Immature natural killer cell (primary cell): ENCODE data around the gene PEX10. TPM values are rescaled to one million over a fixed set of nuclear protein-coding genes. Genes with fewer than 3 reads are reported as not detected.

Source experiments
- DNase-seq, 3 donors: peaks; one replicate each; pipeline ENCODE4 v3.0.0; 2022; ENCODE audit warnings: mixed read lengths in 1 of 3
- H3K27ac Mint-ChIP-seq, 6 donors: one replicate each; pipeline ENCODE4 v1.8.0; 2020; ENCODE audit warnings: mixed read lengths in 6 of 6, mild to moderate bottlenecking in 5 of 6, inconsistent platforms in 4 of 6, moderate library complexity in 3 of 6
- H3K27me3 Mint-ChIP-seq, 3 donors: one replicate each; pipeline ENCODE4 v1.8.0; 2020 to 2021; ENCODE audit warnings: low read depth in 3 of 3, mild to moderate bottlenecking in 3 of 3, mixed read lengths in 3 of 3, moderate library complexity in 3 of 3, inconsistent platforms in 1 of 3
- H3K36me3 Mint-ChIP-seq, 3 donors: one replicate each; pipeline ENCODE4 v1.8.0; 2020; ENCODE audit warnings: mixed read lengths in 3 of 3, inconsistent platforms in 2 of 3, mild to moderate bottlenecking in 2 of 3
- H3K4me1 Mint-ChIP-seq, 2 donors: one replicate each; pipeline ENCODE4 v1.8.0; 2020; ENCODE audit warnings: inconsistent platforms in 2 of 2, mild to moderate bottlenecking in 2 of 2, mixed read lengths in 2 of 2, moderate library complexity in 1 of 2
- H3K4me3 Mint-ChIP-seq, 5 donors: one replicate each; pipeline ENCODE4 v1.8.0; 2020; ENCODE audit warnings: mild to moderate bottlenecking in 5 of 5, mixed read lengths in 5 of 5, inconsistent platforms in 3 of 5, moderate library complexity in 3 of 5
- H3K9me3 Mint-ChIP-seq, 6 donors: one replicate each; pipeline ENCODE4 v1.8.0; 2020; ENCODE audit warnings: mild to moderate bottlenecking in 6 of 6, mixed read lengths in 6 of 6, inconsistent platforms in 4 of 6, moderate library complexity in 3 of 6
- polyA plus RNA-seq, 3 donors: library from polyadenylated mRNA; unstranded; fragments of 300-500 nt; fragmentation: Illumina TruSeq; gene quantifications; one replicate each; pipeline ENCODE4 v1.2.3, GENCODE V29; 2021

PEX10 gene
- polyA plus RNA-seq, 3 donors from 2014 or later, result 9.1 to 18.2 (median 9.3) TPM

DNA sequence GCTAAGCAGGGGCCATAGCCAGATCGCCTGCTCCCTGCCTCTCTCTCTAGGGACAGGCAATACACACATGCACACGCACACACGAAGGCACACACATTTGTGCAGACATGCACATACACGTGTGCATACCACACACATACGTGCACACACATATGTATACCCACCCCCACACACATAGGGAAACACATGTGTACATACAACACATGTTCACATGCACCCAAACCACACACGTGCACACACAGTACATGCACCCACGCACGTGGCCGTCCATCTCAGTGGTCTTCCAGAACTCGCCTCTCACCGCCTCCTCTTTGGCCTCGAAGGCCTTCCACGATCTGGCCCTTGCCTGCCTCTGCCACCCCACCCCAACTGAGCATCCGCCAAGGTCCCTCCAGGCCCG is 25.3 kb upstream of the PEX10 start:
- H3K4me1 Mint-ChIP-seq, result peaks cover 0 to 7% of the 10 kb centered on the region in 2 donors
- no peak for DNase-seq
- H3K36me3 Mint-ChIP-seq, result no peaks in the 10 kb centered on the region
- H3K27me3 Mint-ChIP-seq, result no peaks in the 10 kb centered on the region
- H3K9me3 Mint-ChIP-seq, result no peaks in the 10 kb centered on the region
- H3K4me3 Mint-ChIP-seq, result no peak overlapping the region
- H3K27ac Mint-ChIP-seq, result no peak overlapping the region

DNA sequence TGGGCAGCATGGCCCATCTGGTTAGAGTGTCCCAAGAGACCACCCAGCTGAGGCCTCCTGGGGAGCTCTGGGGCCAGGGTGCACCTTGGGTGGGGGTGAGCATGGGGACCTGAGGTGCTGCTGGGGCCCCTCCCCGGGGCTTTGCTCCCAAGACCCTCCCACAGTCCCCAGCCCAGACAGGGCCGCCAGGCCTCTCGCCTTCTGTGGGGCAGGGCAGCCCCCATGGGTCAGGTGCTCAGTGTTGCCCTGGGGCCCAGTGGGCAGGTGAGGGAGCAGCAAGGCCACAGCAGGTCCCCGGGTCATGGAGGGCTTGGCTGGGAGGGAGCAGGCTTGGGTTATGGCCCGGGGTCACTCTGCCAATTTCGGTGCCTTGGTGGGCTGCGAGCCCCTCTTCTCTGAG is 24.5 kb upstream of the PEX10 start:
- no peak for DNase-seq
- Mint-ChIP-seq H3K27me3 (no peaks in the 10 kb centered on the region), H3K9me3 (no peaks in the 10 kb centered on the region), H3K36me3 (no peaks in the 10 kb centered on the region), H3K27ac (no peak overlapping the region), H3K4me1 (peaks cover 0 to 4% of the 10 kb centered on the region in 2 donors), H3K4me3 (no peak overlapping the region)

DNA sequence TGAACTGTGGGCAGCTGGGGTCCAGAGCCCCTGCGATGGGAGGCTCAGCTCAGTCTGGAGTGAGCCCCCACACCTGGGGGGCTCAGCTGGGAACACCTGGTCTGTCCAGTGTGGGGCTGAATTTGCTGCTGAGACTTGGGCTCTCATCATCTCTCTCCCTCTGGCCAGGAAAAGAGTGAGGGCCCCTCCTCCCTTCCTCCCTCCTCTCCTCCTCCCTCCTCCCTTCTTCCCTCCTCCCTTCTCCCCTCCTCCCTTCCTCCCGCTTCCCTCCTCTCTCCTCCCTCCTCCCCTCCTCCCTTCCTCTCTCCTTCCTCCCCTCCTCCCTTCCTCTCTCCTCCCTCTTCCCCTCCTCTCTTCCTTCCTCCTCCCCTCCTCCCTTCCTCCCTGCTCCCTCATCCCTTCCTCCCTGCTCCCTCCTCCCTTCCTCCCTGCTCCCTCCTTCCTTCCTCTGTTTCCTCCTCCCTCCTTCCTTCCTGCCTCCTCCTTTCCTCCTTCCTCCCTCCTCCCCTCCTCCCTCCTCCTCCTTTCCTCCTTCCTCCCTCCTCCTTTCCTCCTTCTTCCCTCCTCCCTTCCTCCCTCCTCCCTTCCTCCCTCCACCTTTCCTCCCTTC is 23.5 kb upstream of the PEX10 start:
- H3K27me3 Mint-ChIP-seq, result no peaks in the 10 kb centered on the region

DNA sequence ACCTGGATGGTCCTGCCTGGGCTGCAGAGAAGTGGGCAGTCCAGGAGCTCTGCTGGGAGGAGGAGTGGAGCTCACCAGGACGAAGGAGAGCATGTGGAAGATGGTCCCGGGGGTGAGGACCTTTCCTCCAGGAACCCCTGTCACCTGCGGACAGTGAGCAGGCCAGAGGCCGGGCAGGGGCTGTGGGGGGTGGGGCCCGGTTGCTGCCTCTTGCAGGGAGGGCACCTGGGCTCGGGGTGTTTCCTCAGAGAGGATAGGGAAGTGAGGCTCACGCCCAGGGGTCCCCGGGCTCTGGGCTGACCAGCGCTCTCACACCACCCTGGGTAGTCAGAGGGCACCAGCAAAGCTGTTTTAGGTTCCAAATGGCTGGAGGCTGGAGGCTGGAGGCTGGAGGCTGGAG is 22.7 kb upstream of the PEX10 start:
- H3K4me1 Mint-ChIP-seq, result peaks cover 0 to 4% of the 10 kb centered on the region in 2 donors
- H3K27ac Mint-ChIP-seq, result no peak overlapping the region
- no peak for DNase-seq
- no peak overlapping the region for H3K4me3 Mint-ChIP-seq
- H3K36me3 Mint-ChIP-seq, result no peaks in the 10 kb centered on the region
- H3K27me3 Mint-ChIP-seq, result no peaks in the 10 kb centered on the region
- H3K9me3 Mint-ChIP-seq, result no peaks in the 10 kb centered on the region

More for the DNA sequence above, 23.5 kb upstream of the PEX10 start:
- no peak for DNase-seq
- H3K4me3 Mint-ChIP-seq, result no peak overlapping the region
- H3K36me3 Mint-ChIP-seq, result no peaks in the 10 kb centered on the region
- H3K4me1 Mint-ChIP-seq, result peaks cover 0 to 4% of the 10 kb centered on the region in 2 donors
- H3K27ac Mint-ChIP-seq, result no peak overlapping the region
- H3K9me3 Mint-ChIP-seq, result no peaks in the 10 kb centered on the region

DNA sequence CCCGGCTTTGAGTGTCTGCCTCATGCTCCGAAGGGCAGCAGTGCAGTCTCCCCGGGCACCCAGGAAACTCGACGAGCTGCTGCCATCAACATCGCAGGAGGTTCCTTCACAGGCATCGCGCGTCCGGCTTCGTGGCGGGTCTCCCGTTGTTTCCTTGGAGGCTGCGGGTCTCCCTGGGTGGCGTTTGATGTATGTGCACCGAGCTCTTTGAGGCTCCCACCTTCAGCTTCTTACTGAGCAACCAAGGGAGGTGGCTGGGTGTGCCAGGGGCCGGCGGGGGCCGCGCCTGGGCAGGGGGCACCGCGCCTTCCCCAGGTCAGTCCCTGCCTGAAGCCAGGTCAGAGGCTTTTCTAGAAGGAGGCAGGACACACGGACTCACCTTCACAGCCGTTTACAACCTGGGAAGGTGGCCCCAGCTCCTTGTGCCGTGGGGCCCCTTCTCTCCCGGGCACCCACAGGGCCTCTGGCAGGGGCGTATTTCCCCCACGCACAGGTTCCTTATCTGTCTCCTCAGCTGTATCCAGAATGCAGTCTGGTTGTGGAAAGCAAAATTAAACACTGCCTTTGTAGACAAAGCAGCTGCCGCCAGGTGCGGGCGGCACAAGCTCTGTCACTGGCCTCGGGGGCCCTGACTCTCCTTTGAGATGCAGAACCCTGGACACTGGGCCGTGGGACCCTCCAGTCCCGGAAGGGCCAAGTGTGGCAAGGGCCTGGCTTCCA is 21.7 kb upstream of the PEX10 start:
- H3K36me3 Mint-ChIP-seq, result no peaks in the 10 kb centered on the region
- peaks cover 0 to 4% of the 10 kb centered on the region in 2 donors for H3K4me1 Mint-ChIP-seq
- H3K27ac Mint-ChIP-seq, result no peak overlapping the region
- no peak overlapping the region for H3K4me3 Mint-ChIP-seq
- peaks cover 0 to 2% (median 0%) of the 10 kb centered on the region in 6 donors for H3K9me3 Mint-ChIP-seq
- no peak for DNase-seq
- no peaks in the 10 kb centered on the region for H3K27me3 Mint-ChIP-seq

DNA sequence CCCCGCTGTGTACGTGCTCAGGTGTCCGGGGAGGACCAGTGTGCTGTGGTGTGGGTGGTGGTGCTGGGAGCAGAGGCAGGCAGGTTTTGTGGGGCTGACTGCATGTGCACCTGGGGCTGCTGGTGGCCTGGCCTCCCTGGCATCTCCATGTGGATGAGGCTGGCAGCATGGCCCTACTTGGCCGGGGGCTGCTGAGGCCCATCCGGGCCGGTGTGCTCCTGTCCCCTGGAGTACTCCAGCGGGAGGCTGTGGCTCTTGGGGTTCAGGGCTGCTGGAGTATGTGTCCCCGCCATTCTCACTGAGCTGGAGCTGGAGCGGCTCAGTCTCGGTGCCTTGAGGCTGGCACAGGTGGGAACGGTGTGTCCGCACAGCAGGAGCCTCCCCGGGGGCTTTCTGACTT is 20.8 kb upstream of the PEX10 start:
- Mint-ChIP-seq H3K36me3 (no peaks in the 10 kb centered on the region), H3K27ac (no peak overlapping the region), H3K4me1 (peaks cover 0 to 4% of the 10 kb centered on the region in 2 donors), H3K9me3 (peaks cover 0 to 2% (median 0%) of the 10 kb centered on the region in 6 donors), H3K4me3 (no peak overlapping the region), H3K27me3 (no peaks in the 10 kb centered on the region)
- DNase-seq, result no peak

DNA sequence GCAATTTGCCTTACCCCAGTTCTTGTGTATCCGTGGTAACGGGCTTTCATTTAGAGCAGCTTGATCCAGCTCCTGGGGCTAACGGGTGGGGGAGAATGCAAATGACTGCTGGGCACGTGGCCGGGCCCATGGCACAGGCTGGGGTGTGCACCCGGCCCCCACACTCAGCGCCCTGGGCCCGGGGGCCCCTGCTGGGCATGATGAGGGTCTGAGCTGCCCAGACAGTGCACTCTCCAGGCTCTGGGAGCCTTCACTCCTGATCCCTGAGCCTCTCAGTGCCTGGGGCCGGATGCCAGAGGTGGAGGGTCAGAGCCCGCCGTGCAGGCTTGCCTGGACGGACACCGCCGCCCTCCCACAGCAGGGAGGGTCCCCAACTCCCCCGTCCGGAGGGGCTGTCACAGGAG is 20.1 kb upstream of the PEX10 start:
- no peak overlapping the region for H3K4me3 Mint-ChIP-seq
- H3K36me3 Mint-ChIP-seq, result no peaks in the 10 kb centered on the region
- H3K27ac Mint-ChIP-seq, result no peak overlapping the region
- peaks cover 0 to under 1% of the 10 kb centered on the region in 2 donors for H3K4me1 Mint-ChIP-seq
- no peaks in the 10 kb centered on the region for H3K27me3 Mint-ChIP-seq
- peaks cover 0 to 2% (median 0%) of the 10 kb centered on the region in 6 donors for H3K9me3 Mint-ChIP-seq
- DNase-seq, result no peak

DNA sequence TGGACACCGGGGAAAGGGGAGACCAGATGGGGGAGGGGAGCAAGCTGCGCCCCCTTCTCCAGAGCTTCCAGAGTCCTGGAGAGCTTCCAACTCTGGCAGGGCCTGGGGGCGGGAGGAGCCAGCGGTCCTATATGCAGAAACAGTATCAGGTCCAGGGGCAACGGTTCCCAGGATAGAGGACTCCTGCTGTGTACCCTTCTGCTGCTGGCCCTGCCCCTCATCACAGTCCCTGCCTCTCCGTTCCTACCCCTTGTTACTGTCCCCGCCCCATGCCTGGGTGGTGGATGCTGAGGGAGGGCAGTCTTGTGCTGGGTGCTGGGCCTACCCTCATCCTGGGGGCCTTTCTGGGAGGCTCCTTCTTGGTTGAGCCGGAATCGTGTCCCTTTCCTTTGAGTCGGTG is 19.2 kb upstream of the PEX10 start:
- Mint-ChIP-seq H3K9me3 (peaks cover 0 to 2% (median 0%) of the 10 kb centered on the region in 6 donors), H3K27ac (no peak overlapping the region), H3K27me3 (no peaks in the 10 kb centered on the region), H3K4me3 (no peak overlapping the region), H3K36me3 (no peaks in the 10 kb centered on the region), H3K4me1 (no peaks in the 10 kb centered on the region)
- no peak for DNase-seq

DNA sequence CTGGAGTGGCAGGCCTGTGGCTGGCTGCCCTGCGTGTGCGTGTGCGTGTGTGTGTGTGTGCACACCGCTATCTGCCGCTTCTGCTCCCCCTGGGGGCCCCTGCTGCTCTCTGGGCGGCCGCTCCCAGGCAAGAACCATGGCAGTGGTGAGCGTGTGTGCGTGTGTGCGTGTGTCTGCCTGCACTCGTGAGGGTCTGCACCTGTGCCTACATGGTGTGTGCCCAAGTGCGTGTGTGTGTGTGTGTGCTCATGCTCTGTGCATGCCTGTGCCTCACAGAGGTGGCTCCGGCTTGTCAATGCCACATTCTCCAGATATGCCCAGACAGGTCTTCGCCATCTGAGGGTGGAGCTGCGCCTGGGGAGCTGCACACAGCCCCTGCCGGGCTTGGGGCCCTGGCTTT is 18.7 kb upstream of the PEX10 start:
- no peak for DNase-seq
- peaks cover 0 to 2% (median 0%) of the 10 kb centered on the region in 6 donors for H3K9me3 Mint-ChIP-seq
- no peak overlapping the region for H3K27ac Mint-ChIP-seq
- no peaks in the 10 kb centered on the region for H3K4me1 Mint-ChIP-seq
- H3K4me3 Mint-ChIP-seq, result no peak overlapping the region
- no peaks in the 10 kb centered on the region for H3K36me3 Mint-ChIP-seq
- no peaks in the 10 kb centered on the region for H3K27me3 Mint-ChIP-seq

DNA sequence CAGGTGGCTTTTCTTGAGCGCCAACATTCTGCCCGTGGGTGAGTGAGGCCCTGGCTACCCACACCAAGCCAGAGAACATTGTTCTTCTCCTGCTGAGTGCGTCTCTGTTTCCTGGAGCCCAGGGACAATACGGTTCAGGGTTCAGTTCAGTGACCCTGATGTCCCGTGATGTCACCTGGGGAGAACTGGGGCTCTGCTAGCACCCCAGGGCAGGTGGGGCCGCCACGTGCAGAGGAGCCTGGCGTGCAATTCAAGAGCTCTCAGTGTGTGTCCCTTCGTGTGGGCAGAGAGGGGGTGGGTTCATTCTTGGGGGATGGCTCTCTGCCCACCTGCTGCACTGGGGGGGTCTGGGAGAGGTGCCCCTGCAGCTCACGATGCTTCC is 18.2 kb upstream of the PEX10 start:
- H3K9me3 Mint-ChIP-seq, result peaks cover 0 to 2% (median 0%) of the 10 kb centered on the region in 6 donors
- no peaks in the 10 kb centered on the region for H3K36me3 Mint-ChIP-seq
- H3K4me1 Mint-ChIP-seq, result no peaks in the 10 kb centered on the region
- no peak overlapping the region for H3K4me3 Mint-ChIP-seq
- DNase-seq, result no peak
- no peaks in the 10 kb centered on the region for H3K27me3 Mint-ChIP-seq
- no peak overlapping the region for H3K27ac Mint-ChIP-seq

DNA sequence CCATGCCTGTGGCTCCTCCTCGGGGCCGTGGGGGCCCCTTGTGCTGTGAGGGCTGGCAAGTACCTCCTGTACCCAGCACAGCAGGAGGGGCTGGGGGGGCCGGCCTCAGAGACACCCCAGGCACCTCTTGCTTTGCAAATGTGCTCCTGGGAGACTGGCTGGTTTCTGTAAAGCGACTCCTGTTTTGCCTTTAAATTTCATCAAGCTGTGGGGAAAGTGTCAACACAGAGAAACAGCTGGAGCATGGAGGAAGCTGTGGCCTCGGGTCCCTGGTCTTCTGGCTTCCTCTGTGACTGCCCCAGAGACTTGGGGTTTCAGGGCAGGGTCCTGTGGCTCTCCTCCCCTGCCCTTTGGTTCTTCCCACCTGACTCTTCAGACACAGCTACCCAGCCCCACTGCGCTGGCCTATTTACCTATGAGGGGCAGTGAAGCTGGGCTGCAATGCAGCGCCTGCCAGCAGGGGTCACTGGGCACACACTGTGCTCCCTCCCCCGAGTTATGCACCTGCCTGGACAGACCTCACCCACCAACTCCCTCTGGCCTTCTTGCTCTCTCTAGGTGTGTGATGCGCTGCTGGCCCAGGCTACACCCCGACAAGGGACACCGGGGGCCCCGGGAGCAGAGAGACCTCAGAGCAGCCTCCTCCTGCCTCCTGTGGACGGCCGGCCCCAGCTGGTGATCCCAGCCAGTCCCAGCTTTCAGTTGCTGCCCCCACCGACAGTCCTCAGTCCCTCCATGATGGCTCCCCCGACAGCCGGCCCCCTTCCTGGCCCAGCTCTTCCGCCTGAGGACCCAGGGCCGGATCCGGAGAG is 17.6 kb upstream of the PEX10 start:
- H3K27me3 Mint-ChIP-seq, result peaks cover 0 to 2% (median 0%) of the 10 kb centered on the region in 3 donors
- H3K27ac Mint-ChIP-seq, result no peak overlapping the region
- H3K4me1 Mint-ChIP-seq, result no peaks in the 10 kb centered on the region
- no peak overlapping the region for H3K4me3 Mint-ChIP-seq
- peaks cover 0 to 2% (median 0%) of the 10 kb centered on the region in 6 donors for H3K9me3 Mint-ChIP-seq
- DNase-seq, result no peak
- H3K36me3 Mint-ChIP-seq, result no peaks in the 10 kb centered on the region

DNA sequence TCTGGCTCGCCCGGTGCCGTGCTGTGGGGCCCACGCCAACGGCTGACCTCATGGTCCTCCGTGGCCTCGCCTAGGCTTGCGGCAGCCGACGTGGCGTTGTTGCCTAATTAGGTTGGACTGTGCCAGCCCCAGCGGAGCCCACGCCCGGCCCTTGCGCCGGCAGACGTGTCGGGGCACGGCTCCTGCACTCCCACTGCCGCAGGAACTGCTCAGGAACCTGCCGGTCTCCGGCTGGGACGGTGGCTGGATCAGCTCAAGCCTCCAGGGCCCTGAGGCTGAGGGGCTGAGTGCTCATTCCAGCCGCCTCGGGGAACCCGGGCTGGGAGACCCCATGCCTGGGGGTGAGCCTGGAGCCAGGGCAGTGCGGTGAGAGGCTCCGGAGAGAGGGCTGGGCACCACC is 16.1 kb upstream of the PEX10 start:
- no peaks in the 10 kb centered on the region for H3K36me3 Mint-ChIP-seq
- H3K27me3 Mint-ChIP-seq, result peaks cover 0 to 2% (median 0%) of the 10 kb centered on the region in 3 donors
- no peak for DNase-seq
- no peak overlapping the region for H3K27ac Mint-ChIP-seq
- no peaks in the 10 kb centered on the region for H3K4me1 Mint-ChIP-seq
- no peak overlapping the region for H3K4me3 Mint-ChIP-seq
- H3K9me3 Mint-ChIP-seq, result peaks cover 0 to 2% (median 0%) of the 10 kb centered on the region in 6 donors

DNA sequence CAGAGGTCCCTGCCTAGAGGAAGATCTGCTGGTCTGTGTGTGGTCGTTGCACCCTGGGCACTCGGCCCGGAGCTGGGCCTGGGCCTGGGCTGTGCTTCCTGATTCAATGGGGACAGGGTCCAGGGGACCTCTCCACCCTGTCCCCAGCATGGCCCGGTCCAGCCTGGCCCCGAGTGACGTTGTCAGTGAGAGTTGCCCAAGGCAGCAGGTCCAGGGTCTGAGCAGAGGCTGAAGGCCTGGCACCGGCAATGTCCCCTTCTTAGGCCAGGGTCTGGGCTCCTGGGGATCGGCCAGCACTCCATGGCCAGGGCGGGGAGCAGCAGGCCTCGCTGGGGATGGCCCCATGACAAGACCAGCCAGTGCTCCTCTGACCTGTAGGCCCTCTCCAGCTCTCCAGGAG is 15.6 kb upstream of the PEX10 start:
- DNase-seq, result no peak
- H3K4me1 Mint-ChIP-seq, result no peaks in the 10 kb centered on the region
- H3K27ac Mint-ChIP-seq, result no peak overlapping the region
- no peak overlapping the region for H3K4me3 Mint-ChIP-seq
- H3K27me3 Mint-ChIP-seq, result peaks cover 0 to 2% (median 0%) of the 10 kb centered on the region in 3 donors
- H3K9me3 Mint-ChIP-seq, result peaks cover 0 to 2% (median 0%) of the 10 kb centered on the region in 6 donors
- no peaks in the 10 kb centered on the region for H3K36me3 Mint-ChIP-seq

DNA sequence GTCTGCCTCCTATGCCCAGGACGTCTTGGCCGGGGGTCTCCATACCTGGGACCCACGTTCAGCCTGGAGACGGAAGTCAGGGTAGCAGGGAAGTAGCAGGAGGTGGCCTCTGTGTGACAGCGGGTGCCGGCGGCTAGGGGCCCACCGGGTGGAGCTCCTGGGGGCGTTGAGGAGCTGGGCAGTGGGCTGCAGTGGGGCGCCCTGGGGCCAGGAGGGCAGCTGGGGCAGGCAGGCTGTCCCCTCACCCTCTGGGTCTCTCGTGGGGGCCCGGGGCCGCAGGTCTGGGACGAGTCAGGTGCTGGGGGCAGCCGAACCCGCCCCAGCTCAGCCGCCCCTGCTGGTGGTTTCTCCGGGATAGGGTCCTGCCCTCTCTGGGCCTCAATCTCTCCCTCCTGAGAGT is 14.7 kb upstream of the PEX10 start:
- DNase-seq, result no peak
- Mint-ChIP-seq H3K27me3 (peaks cover 0 to 2% (median 0%) of the 10 kb centered on the region in 3 donors), H3K4me3 (no peak overlapping the region), H3K27ac (no peak overlapping the region), H3K36me3 (no peaks in the 10 kb centered on the region), H3K9me3 (peaks cover 0 to 2% (median 0%) of the 10 kb centered on the region in 6 donors), H3K4me1 (no peaks in the 10 kb centered on the region)
